ENCODE data around the gene KLKB1. TPM values are rescaled to one million over a fixed set of nuclear protein-coding genes. Genes with fewer than 3 reads are reported as not detected.

Gene KLKB1
- total RNA-seq, 1 donor: not detected

DNA sequence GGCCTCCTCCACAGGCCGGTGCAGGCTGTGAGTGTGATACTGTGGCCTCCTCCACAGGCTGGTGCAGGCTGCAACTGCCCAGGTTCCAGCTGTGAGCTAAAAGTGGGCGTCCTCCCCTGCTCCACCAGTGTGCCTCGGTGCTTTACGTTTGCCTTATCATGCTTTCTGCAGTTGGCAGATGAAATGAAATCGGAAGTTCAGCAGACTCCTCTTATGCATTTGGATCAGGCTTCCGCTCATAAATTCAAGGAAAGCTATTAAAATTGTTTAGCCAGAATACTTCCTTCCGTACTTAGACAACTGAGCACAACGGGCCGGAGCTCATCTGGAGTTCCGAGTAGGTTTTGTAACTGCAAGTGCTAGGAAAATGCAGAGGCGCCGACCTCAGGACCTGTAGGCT is 23.9 kb upstream of the KLKB1 start:
- H3K4me3 ChIP-seq (ENCODE audit: low read depth, low read length): peak overlapping the region; percentile 57
- peak; percentile 83 for DNase-seq (ENCODE audit: low read depth)
- TF ChIP-seq, protein P1, sequence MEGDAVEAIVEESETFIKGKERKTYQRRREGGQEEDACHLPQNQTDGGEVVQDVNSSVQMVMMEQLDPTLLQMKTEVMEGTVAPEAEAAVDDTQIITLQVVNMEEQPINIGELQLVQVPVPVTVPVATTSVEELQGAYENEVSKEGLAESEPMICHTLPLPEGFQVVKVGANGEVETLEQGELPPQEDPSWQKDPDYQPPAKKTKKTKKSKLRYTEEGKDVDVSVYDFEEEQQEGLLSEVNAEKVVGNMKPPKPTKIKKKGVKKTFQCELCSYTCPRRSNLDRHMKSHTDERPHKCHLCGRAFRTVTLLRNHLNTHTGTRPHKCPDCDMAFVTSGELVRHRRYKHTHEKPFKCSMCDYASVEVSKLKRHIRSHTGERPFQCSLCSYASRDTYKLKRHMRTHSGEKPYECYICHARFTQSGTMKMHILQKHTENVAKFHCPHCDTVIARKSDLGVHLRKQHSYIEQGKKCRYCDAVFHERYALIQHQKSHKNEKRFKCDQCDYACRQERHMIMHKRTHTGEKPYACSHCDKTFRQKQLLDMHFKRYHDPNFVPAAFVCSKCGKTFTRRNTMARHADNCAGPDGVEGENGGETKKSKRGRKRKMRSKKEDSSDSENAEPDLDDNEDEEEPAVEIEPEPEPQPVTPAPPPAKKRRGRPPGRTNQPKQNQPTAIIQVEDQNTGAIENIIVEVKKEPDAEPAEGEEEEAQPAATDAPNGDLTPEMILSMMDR (IDR thresholded peaks at IDR 0.05; ENCODE audit: insufficient read depth, low read depth, low read length): no peak

DNA sequence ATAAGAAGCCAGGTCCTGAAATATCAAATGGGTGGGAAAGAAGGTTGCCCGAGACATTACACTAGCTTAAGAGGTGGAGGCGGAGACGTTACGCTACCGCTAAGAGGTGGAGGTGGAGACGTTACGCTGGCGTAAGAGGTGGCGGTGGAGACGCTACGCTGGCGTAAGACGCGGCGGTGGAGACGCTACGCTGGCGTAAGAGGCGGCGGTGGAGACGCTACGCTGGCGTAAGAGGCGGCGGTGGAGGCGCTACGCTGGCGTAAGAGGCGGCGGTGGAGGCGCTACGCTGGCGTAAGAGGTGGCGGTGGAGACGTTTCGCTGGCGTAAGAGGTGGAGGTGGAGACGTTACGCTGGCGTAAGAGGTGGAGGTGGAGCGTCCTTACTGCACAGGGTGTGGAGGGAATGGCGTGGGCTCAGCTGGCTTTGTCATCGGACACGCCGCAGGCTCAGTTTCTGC is 23.2 kb upstream of the KLKB1 start:
- TF ChIP-seq, protein P1 (IDR thresholded peaks at IDR 0.05; ENCODE audit: insufficient read depth, low read depth, low read length): no peak
- peak overlapping the region; percentile 57 for H3K4me3 ChIP-seq (ENCODE audit: low read depth, low read length)
- DNase-seq (ENCODE audit: low read depth): peak; percentile 84

DNA sequence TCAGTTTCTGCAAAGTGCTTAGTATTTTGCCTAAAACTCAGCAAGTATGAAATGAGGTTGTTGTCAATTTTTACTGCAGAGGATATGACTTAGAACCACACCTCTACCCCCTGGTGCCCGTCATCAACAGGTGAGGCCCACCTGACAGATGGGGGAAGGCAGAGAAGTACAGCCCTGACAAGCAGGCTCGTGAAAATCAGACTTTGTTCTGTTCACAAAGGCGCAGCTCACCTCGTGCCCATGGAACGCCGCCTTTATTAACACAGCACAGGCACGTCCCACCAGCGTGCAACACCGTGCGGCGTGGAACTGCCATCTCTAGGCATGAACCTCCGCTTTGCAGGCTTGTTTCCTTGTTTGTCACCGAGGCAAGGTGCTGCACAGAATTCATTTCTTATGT is 22.6 kb upstream of the KLKB1 start:
- DNase-seq (ENCODE audit: low read depth): no peak
- H3K4me3 ChIP-seq (ENCODE audit: low read depth, low read length): peak overlapping the region; percentile 57
- TF ChIP-seq, protein P1 (IDR thresholded peaks at IDR 0.05; ENCODE audit: insufficient read depth, low read depth, low read length): no peak

- DNase-seq (ENCODE audit: low read depth): no peak
- no peak overlapping the region for H3K4me3 ChIP-seq (ENCODE audit: low read depth, low read length)
- TF ChIP-seq, protein P1 (IDR thresholded peaks at IDR 0.05; ENCODE audit: insufficient read depth, low read depth, low read length): no peak
These were observed 22.2 kb upstream of the KLKB1 start for GRCh38 chr4:186205156-186205555.

DNA sequence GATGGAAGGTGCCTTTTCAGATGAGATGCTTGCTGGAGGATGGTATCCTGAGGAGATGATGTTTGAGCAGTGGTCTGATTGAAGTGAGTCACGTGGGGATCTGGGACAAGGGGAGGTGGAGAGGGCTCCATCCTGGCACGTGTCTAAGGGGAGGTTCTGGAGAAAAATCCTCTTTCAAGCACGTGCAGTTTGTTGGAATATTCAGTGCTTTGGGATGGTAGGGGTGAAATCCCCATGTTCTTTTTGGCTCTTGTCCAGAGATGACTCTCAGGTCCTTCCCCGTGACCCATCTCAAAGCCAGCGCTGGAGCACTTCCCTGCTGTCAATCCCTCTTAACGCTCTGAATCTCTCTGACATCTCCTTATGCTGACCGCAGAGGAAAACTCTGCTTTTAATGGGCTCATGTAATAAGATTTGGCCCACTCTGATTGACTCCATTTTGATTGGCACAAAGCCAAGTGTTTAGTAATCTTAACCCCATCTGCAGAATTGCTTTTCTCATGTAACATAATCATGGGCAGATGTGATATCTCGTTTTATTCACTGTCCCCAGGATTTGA is 10.8 kb upstream of the KLKB1 start:
- TF ChIP-seq, protein P1 (IDR thresholded peaks at IDR 0.05; ENCODE audit: insufficient read depth, low read depth, low read length): no peak

DNA sequence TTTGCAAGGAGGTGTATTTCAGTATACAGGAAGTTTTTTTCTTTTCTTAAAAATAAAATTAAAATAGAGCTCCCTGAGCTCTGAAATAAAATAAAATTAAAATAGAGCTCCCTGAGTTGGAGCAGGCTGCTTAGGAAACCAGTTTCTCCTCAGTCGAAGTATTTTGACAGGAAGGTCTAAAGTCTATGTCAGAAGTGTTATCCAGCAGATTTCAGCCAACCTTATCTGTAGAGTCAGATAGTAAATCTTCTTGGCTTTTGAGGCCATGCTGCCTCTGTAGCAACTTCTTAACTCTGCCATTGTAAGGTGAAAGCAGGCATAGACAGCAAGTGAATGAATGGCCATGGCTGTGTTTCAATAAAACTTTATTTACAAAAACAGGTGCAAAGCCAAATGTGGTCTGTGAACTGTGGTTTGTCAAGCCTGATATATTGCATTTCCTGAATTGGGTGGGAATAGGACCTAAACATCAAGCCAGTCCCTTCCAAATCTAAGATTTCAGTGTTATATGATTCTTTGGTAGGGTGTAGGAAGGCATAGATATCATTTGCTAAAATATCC is 9.5 kb upstream of the KLKB1 start:
- H3K4me3 ChIP-seq (ENCODE audit: low read depth, low read length): no peak overlapping the region
- no peak for DNase-seq (ENCODE audit: low read depth)
- TF ChIP-seq, protein P1 (IDR thresholded peaks at IDR 0.05; ENCODE audit: insufficient read depth, low read depth, low read length): no peak

More for the DNA sequence above, 10.8 kb upstream of the KLKB1 start:
- no peak overlapping the region for H3K4me3 ChIP-seq (ENCODE audit: low read depth, low read length)
- DNase-seq (ENCODE audit: low read depth): no peak

GRCh38 chr4:186221624-186222023 is 5.7 kb upstream of the KLKB1 start:
- no peak for DNase-seq (ENCODE audit: low read depth)
- TF ChIP-seq, protein P1 (IDR thresholded peaks at IDR 0.05; ENCODE audit: insufficient read depth, low read depth, low read length): no peak
- no peak overlapping the region for H3K4me3 ChIP-seq (ENCODE audit: low read depth, low read length)

Measured in fibroblast of villous mesenchyme (primary cell).